ENCODE data around the gene RAPGEF1. TPM values are rescaled to one million over a fixed set of nuclear protein-coding genes. Genes with fewer than 3 reads are reported as not detected.

The RAPGEF1 gene
- total and polyA plus RNA-seq, 2 of the 13 experiments (the other 11 are each of a cell fraction or from before 2014, with no cell fraction given): 21.2 to 38.9 TPM

DNA sequence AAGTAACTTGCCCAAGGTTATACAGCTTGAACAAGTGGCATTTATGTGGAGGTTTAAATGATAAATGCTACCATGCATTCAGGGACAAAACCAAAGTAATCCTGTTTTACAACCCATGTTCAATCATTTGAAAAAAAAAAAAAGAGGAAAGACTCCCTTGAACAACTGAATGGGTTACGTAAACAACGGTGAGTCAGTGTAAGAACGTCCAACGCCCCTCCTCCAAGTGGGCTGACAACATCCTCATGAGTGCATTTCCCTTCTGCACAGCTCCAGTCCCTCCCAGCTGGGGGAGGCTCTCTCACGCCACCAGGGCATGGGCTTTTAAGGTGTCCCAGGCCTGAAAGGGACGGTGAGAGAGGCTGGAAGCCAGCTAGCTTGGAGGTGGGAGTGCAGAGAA lies 104.6 kb downstream of the RAPGEF1 start (continued):
- TF ChIP-seq CEBPG (CRISPR knock-in tag; IDR thresholded peaks at IDR 0.05): peak; percentile 54; the same call in 1 of the 2 replicates
- TF ChIP-seq ZNF333 (CRISPR knock-in tag; IDR thresholded peaks at IDR 0.05; ENCODE audit: borderline replicate concordance): no peak
- TF ChIP-seq PHF8 (CRISPR knock-in tag; IDR thresholded peaks at IDR 0.05): no peak
- TF ChIP-seq, protein P1, sequence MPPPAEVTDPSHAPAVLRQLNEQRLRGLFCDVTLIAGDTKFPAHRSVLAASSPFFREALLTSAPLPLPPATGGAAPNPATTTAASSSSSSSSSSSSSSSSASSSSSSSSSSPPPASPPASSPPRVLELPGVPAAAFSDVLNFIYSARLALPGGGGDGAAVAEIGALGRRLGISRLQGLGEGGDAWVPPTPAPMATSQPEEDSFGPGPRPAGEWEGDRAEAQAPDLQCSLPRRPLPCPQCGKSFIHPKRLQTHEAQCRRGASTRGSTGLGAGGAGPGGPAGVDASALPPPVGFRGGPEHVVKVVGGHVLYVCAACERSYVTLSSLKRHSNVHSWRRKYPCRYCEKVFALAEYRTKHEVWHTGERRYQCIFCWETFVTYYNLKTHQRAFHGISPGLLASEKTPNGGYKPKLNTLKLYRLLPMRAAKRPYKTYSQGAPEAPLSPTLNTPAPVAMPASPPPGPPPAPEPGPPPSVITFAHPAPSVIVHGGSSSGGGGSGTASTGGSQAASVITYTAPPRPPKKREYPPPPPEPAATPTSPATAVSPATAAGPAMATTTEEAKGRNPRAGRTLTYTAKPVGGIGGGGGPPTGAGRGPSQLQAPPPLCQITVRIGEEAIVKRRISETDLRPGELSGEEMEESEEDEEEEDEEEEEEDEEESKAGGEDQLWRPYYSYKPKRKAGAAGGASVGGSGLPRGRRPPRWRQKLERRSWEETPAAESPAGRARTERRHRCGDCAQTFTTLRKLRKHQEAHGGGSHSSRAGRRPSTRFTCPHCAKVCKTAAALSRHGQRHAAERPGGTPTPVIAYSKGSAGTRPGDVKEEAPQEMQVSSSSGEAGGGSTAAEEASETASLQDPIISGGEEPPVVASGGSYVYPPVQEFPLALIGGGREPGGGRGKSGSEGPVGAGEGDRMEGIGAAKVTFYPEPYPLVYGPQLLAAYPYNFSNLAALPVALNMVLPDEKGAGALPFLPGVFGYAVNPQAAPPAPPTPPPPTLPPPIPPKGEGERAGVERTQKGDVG (CRISPR knock-in tag; IDR thresholded peaks at IDR 0.05; ENCODE audit: borderline replicate concordance): no peak
- no peak for TF ChIP-seq TEAD2 (CRISPR knock-in tag; IDR thresholded peaks at IDR 0.05)
- TF ChIP-seq ERF (CRISPR knock-in tag; IDR thresholded peaks at IDR 0.05): peak; percentile 40; the same call in 1 of the 2 replicates
- TF ChIP-seq SAP130 (CRISPR knock-in tag; IDR thresholded peaks at IDR 0.05; ENCODE audit: low read depth): peak; percentile 62
- TF ChIP-seq ZNF496 (CRISPR knock-in tag; IDR thresholded peaks at IDR 0.05; ENCODE audit: insufficient replicate concordance): no peak
- TF ChIP-seq ZNF552 (CRISPR knock-in tag; IDR thresholded peaks at IDR 0.05; ENCODE audit: borderline replicate concordance): no peak
- TF ChIP-seq MTF2 (CRISPR knock-in tag; IDR thresholded peaks at IDR 0.05; ENCODE audit: borderline replicate concordance): no peak
- peak; percentile 76 for TF ChIP-seq FOXA3 (CRISPR knock-in tag; IDR thresholded peaks at IDR 0.05)
- TF ChIP-seq HMG20A (CRISPR knock-in tag; IDR thresholded peaks at IDR 0.05; ENCODE audit: borderline replicate concordance): peak; percentile 36; the same call in 1 of the 2 replicates
- TF ChIP-seq MTA1 (CRISPR knock-in tag; IDR thresholded peaks at IDR 0.05; ENCODE audit: borderline replicate concordance): no peak
- TF ChIP-seq, protein P2, sequence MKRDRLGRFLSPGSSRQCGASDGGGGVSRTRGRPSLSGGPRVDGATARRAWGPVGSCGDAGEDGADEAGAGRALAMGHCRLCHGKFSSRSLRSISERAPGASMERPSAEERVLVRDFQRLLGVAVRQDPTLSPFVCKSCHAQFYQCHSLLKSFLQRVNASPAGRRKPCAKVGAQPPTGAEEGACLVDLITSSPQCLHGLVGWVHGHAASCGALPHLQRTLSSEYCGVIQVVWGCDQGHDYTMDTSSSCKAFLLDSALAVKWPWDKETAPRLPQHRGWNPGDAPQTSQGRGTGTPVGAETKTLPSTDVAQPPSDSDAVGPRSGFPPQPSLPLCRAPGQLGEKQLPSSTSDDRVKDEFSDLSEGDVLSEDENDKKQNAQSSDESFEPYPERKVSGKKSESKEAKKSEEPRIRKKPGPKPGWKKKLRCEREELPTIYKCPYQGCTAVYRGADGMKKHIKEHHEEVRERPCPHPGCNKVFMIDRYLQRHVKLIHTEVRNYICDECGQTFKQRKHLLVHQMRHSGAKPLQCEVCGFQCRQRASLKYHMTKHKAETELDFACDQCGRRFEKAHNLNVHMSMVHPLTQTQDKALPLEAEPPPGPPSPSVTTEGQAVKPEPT (CRISPR knock-in tag; IDR thresholded peaks at IDR 0.05; ENCODE audit: low read depth): 0 out of 2 replicates have a peak, but pooled peaks have one; percentile 47
- peak; percentile 40 for TF ChIP-seq STAG1 (CRISPR knock-in tag; IDR thresholded peaks at IDR 0.05)
- TF ChIP-seq STAT5B (CRISPR knock-in tag; IDR thresholded peaks at IDR 0.05): no peak
- TF ChIP-seq SOX5 (CRISPR knock-in tag; IDR thresholded peaks at IDR 0.05; ENCODE audit: borderline replicate concordance): peak; percentile 43; the same call in 1 of the 2 replicates
- TF ChIP-seq, protein P3, sequence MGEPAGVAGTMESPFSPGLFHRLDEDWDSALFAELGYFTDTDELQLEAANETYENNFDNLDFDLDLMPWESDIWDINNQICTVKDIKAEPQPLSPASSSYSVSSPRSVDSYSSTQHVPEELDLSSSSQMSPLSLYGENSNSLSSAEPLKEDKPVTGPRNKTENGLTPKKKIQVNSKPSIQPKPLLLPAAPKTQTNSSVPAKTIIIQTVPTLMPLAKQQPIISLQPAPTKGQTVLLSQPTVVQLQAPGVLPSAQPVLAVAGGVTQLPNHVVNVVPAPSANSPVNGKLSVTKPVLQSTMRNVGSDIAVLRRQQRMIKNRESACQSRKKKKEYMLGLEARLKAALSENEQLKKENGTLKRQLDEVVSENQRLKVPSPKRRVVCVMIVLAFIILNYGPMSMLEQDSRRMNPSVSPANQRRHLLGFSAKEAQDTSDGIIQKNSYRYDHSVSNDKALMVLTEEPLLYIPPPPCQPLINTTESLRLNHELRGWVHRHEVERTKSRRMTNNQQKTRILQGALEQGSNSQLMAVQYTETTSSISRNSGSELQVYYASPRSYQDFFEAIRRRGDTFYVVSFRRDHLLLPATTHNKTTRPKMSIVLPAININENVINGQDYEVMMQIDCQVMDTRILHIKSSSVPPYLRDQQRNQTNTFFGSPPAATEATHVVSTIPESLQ (CRISPR knock-in tag; conservative IDR thresholded peaks at IDR 0.05): no peak
- TF ChIP-seq, protein P4, sequence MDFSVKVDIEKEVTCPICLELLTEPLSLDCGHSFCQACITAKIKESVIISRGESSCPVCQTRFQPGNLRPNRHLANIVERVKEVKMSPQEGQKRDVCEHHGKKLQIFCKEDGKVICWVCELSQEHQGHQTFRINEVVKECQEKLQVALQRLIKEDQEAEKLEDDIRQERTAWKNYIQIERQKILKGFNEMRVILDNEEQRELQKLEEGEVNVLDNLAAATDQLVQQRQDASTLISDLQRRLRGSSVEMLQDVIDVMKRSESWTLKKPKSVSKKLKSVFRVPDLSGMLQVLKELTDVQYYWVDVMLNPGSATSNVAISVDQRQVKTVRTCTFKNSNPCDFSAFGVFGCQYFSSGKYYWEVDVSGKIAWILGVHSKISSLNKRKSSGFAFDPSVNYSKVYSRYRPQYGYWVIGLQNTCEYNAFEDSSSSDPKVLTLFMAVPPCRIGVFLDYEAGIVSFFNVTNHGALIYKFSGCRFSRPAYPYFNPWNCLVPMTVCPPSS (IDR thresholded peaks at IDR 0.05): no peak
- no peak for TF ChIP-seq NR1H2 (CRISPR knock-in tag; IDR thresholded peaks at IDR 0.05; ENCODE audit: borderline replicate concordance, low read depth)
- TF ChIP-seq THAP11 (CRISPR knock-in tag; IDR thresholded peaks at IDR 0.05): 0 out of 2 replicates have a peak, but pooled peaks have one; percentile 12
- no peak for TF ChIP-seq KDM1A (CRISPR knock-in tag; IDR thresholded peaks at IDR 0.05)
- TF ChIP-seq MXI1 (IDR thresholded peaks at IDR 0.05; ENCODE audit: borderline replicate concordance, low read depth, low read length): peak; percentile 19; the same call in 1 of the 3 replicates
